T-helper 2 cell treated with Interferon-gamma antibody and Interleukin-4, amounts not matched to agents 5 μg/mL and 100 μg/mL, for 36 hours (primary cell): Measurements from ENCODE around the gene ZNHIT1.
"Not testable (repeated sequence)": the region's sequence is repeated elsewhere in the genome, so short reads cannot be mapped to it uniquely, and the experiment has no call there.

Source experiments
- DNase-seq: peaks from one replicate; pipeline ENCODE4 v3.0.0; 2021; ENCODE audit warnings: low spot score
- H3K27ac Mint-ChIP-seq: one replicate; pipeline ENCODE4 v1.8.0; 2021; ENCODE audit warnings: mild to moderate bottlenecking, mixed read lengths
- H3K27me3 Mint-ChIP-seq: one replicate; pipeline ENCODE4 v1.8.0; 2021; ENCODE audit warnings: low read depth, mixed read lengths
- H3K36me3 Mint-ChIP-seq: one replicate; pipeline ENCODE4 v1.8.0; 2021; ENCODE audit warnings: low read depth, mixed read lengths
- H3K4me1 Mint-ChIP-seq: one replicate; pipeline ENCODE4 v1.8.0; 2021; ENCODE audit warnings: low read depth, mixed read lengths
- H3K4me3 Mint-ChIP-seq: one replicate; pipeline ENCODE4 v1.8.0; 2022; ENCODE audit warnings: mild to moderate bottlenecking, moderate library complexity, mixed read lengths
- H3K9me3 Mint-ChIP-seq: one replicate; pipeline ENCODE4 v1.8.0; 2021; ENCODE audit warnings: mixed read lengths

ZNHIT1 gene

GRCh38 chr7:101201695-101202602 lies 16.0 kb upstream of the ZNHIT1 start:
- peaks cover 6% of the 10 kb centered on the region for H3K4me1 Mint-ChIP-seq
- DNase-seq, result no peak
- no peak overlapping the region for H3K4me3 Mint-ChIP-seq
- no peak overlapping the region for H3K27ac Mint-ChIP-seq
- H3K36me3 Mint-ChIP-seq, result peaks cover 4% of the 10 kb centered on the region
- H3K27me3 Mint-ChIP-seq, result peaks cover 35% of the 10 kb centered on the region
- no peaks in the 10 kb centered on the region for H3K9me3 Mint-ChIP-seq

- H3K4me1 Mint-ChIP-seq, result peaks cover 6% of the 10 kb centered on the region
- no peak for DNase-seq
- H3K27me3 Mint-ChIP-seq, result peaks cover 35% of the 10 kb centered on the region
- H3K36me3 Mint-ChIP-seq, result peaks cover 4% of the 10 kb centered on the region
- H3K9me3 Mint-ChIP-seq, result no peaks in the 10 kb centered on the region
- no peak overlapping the region for H3K27ac Mint-ChIP-seq
- H3K4me3 Mint-ChIP-seq, result no peak overlapping the region
These were observed 15.4 kb upstream of the ZNHIT1 start for GRCh38 chr7:101202603-101202918.

- H3K27me3 Mint-ChIP-seq, result peaks cover 33% of the 10 kb centered on the region
- H3K4me3 Mint-ChIP-seq, result peak overlapping the region; percentile 58
- not testable (repeated sequence) for H3K4me1 Mint-ChIP-seq, H3K9me3 Mint-ChIP-seq, DNase-seq
- H3K27ac Mint-ChIP-seq, result peak overlapping the region; percentile 63
- peaks cover 11% of the 10 kb centered on the region for H3K36me3 Mint-ChIP-seq
These were observed 13.9 kb upstream of the ZNHIT1 start for GRCh38 chr7:101203740-101204738.

GRCh38 chr7:101205901-101206664 lies 11.9 kb upstream of the ZNHIT1 start:
- Mint-ChIP-seq H3K27ac (peak overlapping the region; percentile 52), H3K4me3 (no peak overlapping the region), H3K4me1 (peaks cover 3% of the 10 kb centered on the region), H3K27me3 (peaks cover 21% of the 10 kb centered on the region), H3K36me3 (peaks cover 14% of the 10 kb centered on the region), H3K9me3 (no peaks in the 10 kb centered on the region)
- DNase-seq, result no peak

DNA sequence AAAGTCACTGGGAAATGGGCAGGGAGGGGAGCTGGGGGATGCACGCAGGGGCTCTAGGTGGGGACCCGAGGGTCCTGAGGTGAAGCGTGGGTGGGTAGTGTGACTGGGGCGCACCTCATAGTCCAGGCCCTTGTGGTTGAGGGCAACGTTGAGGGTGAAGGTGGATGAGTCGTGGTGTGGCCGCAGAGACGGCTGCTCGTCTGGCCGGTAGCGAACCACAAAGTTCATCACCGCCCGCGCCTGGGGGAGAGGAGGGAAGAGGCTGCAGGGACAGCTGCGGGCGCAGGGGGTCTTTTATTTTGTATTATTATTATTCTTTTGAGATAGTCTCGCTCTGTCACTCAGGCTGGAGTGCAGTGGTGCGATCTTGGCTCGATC lies 11.3 kb upstream of the ZNHIT1 start:
- Mint-ChIP-seq H3K4me3 (no peak overlapping the region), H3K27ac (no peak overlapping the region), H3K4me1 (peaks cover 3% of the 10 kb centered on the region), H3K27me3 (peaks cover 15% of the 10 kb centered on the region), H3K9me3 (no peaks in the 10 kb centered on the region), H3K36me3 (peaks cover 14% of the 10 kb centered on the region)
- no peak for DNase-seq

GRCh38 chr7:101207459-101207858 lies 10.5 kb upstream of the ZNHIT1 start:
- peak overlapping the region; percentile 35 for H3K27ac Mint-ChIP-seq
- peaks cover 14% of the 10 kb centered on the region for H3K36me3 Mint-ChIP-seq
- peaks cover 3% of the 10 kb centered on the region for H3K4me1 Mint-ChIP-seq
- DNase-seq, result no peak
- H3K9me3 Mint-ChIP-seq, result no peaks in the 10 kb centered on the region
- H3K27me3 Mint-ChIP-seq, result peaks cover 11% of the 10 kb centered on the region
- no peak overlapping the region for H3K4me3 Mint-ChIP-seq

DNA sequence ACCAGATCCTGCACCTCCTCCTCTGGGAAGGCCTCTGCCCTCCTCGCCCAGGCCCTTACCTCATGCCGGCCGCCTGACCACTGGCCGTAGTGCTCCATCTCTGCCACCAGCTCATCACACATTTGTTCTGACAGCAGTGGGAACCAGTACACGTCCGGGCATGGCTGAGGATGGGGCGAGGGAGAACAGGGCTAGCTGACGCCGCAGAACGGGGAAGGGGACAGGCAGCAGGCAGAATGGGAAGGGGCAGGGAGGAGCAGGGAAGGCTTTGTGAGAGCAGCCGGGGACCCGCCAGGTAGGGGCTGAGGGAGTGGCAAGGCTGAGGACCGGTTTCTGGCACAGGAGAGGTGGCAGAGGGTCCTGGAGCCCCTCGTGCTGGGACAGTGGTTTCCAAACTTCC lies 9.2 kb upstream of the ZNHIT1 start:
- no peak overlapping the region for H3K27ac Mint-ChIP-seq
- no peak overlapping the region for H3K4me3 Mint-ChIP-seq
- H3K27me3 Mint-ChIP-seq, result peaks cover 3% of the 10 kb centered on the region
- no peaks in the 10 kb centered on the region for H3K9me3 Mint-ChIP-seq
- DNase-seq, result no peak
- peaks cover under 1% of the 10 kb centered on the region for H3K4me1 Mint-ChIP-seq
- H3K36me3 Mint-ChIP-seq, result peaks cover 14% of the 10 kb centered on the region

DNA sequence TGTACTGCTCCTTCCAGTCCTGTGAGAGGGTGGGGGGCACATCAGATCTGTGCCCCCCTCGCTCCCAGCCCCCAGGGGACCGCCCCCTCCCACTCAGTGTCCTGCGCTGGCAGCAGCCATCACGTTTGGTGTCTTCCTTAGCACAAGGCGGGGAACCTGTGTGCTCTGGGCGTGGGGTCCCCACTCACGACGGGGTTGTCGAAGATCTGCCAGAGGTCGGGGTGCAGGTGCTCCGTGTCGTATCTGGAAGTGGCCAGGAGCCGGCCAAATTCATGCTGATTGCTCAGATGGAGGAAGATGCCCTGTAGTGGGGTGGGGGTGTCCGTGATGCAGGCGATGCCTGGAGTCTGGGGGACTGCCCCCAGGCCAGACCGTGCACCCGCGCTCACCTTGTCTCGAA lies 7.8 kb upstream of the ZNHIT1 start:
- H3K36me3 Mint-ChIP-seq, result peaks cover 22% of the 10 kb centered on the region
- no peaks in the 10 kb centered on the region for H3K9me3 Mint-ChIP-seq
- H3K4me1 Mint-ChIP-seq, result no peaks in the 10 kb centered on the region
- H3K4me3 Mint-ChIP-seq, result no peak overlapping the region
- DNase-seq, result no peak
- no peaks in the 10 kb centered on the region for H3K27me3 Mint-ChIP-seq
- H3K27ac Mint-ChIP-seq, result no peak overlapping the region

DNA sequence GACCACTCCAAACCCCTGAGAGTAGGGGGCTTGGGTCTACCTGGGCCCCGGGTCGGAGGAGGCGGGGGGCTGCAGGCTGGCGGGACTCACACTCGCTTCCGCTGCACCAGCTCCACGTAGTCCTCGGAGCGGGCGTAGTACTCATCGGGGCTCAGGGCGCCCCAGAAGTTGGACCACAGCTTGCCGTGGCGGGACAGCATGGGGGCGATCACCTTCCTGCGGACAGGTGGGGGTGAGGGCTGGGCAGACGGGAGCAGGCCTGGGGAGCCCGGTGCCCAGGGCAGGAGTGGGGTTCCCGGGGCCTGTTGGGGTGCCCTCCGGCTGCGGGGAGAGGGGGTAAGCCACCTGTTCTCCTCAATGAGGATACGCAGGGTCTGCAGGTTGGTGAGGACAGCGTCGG lies 6.5 kb upstream of the ZNHIT1 start:
- Mint-ChIP-seq H3K27me3 (no peaks in the 10 kb centered on the region), H3K36me3 (peaks cover 29% of the 10 kb centered on the region), H3K9me3 (no peaks in the 10 kb centered on the region), H3K27ac (no peak overlapping the region), H3K4me1 (peaks cover 5% of the 10 kb centered on the region), H3K4me3 (no peak overlapping the region)
- no peak for DNase-seq

GRCh38 chr7:101212014-101212413 lies 6.0 kb upstream of the ZNHIT1 start:
- Mint-ChIP-seq H3K4me1 (peaks cover 8% of the 10 kb centered on the region), H3K9me3 (no peaks in the 10 kb centered on the region), H3K27ac (no peak overlapping the region), H3K36me3 (peaks cover 32% of the 10 kb centered on the region), H3K27me3 (no peaks in the 10 kb centered on the region), H3K4me3 (no peak overlapping the region)
- DNase-seq, result no peak

- Mint-ChIP-seq H3K27me3 (no peaks in the 10 kb centered on the region), H3K4me3 (peak overlapping the region; percentile 91), H3K9me3 (no peaks in the 10 kb centered on the region), H3K27ac (peak overlapping the region; percentile 74), H3K36me3 (peaks cover 24% of the 10 kb centered on the region), H3K4me1 (peaks cover 21% of the 10 kb centered on the region)
- no peak for DNase-seq
These were observed 1.7 kb upstream of the ZNHIT1 start for GRCh38 chr7:101216001-101216859.

DNA sequence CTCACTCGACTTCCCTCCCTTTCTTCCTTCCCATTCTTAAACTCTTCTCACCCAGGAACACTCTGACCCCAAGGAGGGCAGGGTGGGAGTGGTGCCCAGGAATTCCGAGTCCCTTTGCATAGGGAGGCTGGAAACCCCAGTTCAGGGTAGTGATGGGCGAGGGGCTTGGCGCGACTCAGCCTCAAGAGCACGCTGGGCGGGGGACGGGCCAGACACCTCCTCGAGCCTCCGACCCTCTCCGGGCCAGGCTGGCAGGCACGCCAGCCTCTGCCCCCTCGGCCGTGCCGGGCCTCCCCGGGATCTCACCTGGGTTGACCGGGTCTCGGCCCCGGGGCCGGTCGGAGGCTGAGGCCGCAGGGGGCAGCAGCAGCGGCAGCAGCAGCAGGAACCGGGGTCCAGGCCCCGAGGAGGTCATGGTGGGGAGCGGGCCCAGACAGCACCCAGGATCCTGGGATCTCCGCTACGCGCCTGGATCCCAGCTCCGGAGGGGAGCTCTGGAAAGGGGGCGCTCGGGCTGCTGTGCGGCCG lies 1.0 kb upstream of the ZNHIT1 start:
- Mint-ChIP-seq H3K9me3 (no peaks in the 10 kb centered on the region), H3K27me3 (no peaks in the 10 kb centered on the region), H3K27ac (peak overlapping the region; percentile 84), H3K4me1 (peaks cover 21% of the 10 kb centered on the region), H3K4me3 (peak overlapping the region; percentile 91), H3K36me3 (peaks cover 29% of the 10 kb centered on the region)
- DNase-seq, result no peak
